Measurements from ENCODE around the gene KCNQ1. TPM values are rescaled to one million over a fixed set of nuclear protein-coding genes. Genes with fewer than 3 reads are reported as not detected.

Gene KCNQ1
- total RNA-seq, 1 experiment from 2014 or later = 9.2 TPM

- H3K4me1 Mint-ChIP-seq (ENCODE audit: low read depth, unreplicated experiment) = no peaks in the 10 kb centered on the region
- peaks cover 39% of the 10 kb centered on the region for H3K27me3 Mint-ChIP-seq (ENCODE audit: unreplicated experiment)
- intact Hi-C loops (cut with micrococcal nuclease; ENCODE audit: unreplicated experiment) = no loop called here
- DNase-seq = no peak
- no peaks in the 10 kb centered on the region for H3K9me3 Mint-ChIP-seq (ENCODE audit: low read depth, unreplicated experiment)
- no peak overlapping the region for H3K4me3 Mint-ChIP-seq (ENCODE audit: low read depth, unreplicated experiment)
- no peak overlapping the region for H3K27ac Mint-ChIP-seq (ENCODE audit: unreplicated experiment)
- H3K36me3 Mint-ChIP-seq (ENCODE audit: insufficient read depth, unreplicated experiment) = peaks cover 9% of the 10 kb centered on the region
- BruUV-seq (replicated peaks) = no TSS peak
- CTCF ChIA-PET = no interaction called here
- TF ChIP-seq CTCF (IDR thresholded peaks at IDR 0.05; ENCODE audit: unreplicated experiment) = no peak
These were observed 422.3 kb downstream of the KCNQ1 start for GRCh38 chr11:2867142-2867541.

DNA sequence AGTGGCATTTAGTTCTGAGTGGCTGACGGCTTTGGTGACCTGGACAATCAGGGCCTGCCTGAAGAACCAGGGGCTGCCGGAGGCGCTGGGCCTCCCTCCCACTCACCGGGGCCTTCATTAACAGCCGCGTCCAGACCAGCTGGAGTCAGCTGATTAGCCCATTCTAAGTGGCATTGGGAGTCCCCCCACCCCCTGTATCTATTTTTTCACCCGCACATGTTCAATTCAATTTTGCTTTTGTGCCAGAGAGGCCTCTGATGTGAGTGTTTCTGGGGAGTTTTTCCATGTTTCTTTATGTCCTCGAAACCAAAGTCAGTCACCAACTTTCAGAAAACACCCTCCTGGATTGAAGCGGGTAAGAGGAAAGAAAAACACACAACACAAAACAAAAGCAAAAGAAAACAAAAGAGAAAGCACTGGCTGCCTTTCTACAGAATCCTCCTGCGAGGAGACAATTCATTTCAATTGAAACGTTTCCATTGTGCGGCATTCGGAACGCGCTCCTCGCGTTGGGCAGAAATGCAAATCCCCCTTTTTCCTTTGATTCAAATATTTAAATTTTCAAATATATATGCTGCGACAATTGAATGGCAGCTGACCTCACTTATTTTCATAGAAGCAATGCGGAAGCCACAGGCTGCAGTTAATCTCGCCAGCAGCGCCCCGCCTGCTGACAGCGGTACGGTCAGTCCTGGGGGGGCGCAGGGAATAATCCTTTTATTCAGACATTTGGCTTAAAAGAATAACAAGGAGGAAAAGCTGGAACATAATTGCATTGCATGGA is 423.1 kb downstream of the KCNQ1 start:
- Mint-ChIP-seq H3K4me3 (ENCODE audit: low read depth, unreplicated experiment) (no peak overlapping the region), H3K27me3 (ENCODE audit: unreplicated experiment) (peaks cover 37% of the 10 kb centered on the region), H3K9me3 (ENCODE audit: low read depth, unreplicated experiment) (no peaks in the 10 kb centered on the region), H3K4me1 (ENCODE audit: low read depth, unreplicated experiment) (no peaks in the 10 kb centered on the region), H3K36me3 (ENCODE audit: insufficient read depth, unreplicated experiment) (peaks cover 9% of the 10 kb centered on the region), H3K27ac (ENCODE audit: unreplicated experiment) (no peak overlapping the region)
- no peak for DNase-seq
- intact Hi-C loops (cut with micrococcal nuclease; ENCODE audit: unreplicated experiment) = no loop called here
- no peak for TF ChIP-seq CTCF (IDR thresholded peaks at IDR 0.05; ENCODE audit: unreplicated experiment)
- CTCF ChIA-PET = no interaction called here
- BruUV-seq (replicated peaks) = no TSS peak

- H3K4me1 Mint-ChIP-seq (ENCODE audit: low read depth, unreplicated experiment) = no peaks in the 10 kb centered on the region
- H3K4me3 Mint-ChIP-seq (ENCODE audit: low read depth, unreplicated experiment) = no peak overlapping the region
- H3K9me3 Mint-ChIP-seq (ENCODE audit: low read depth, unreplicated experiment) = no peaks in the 10 kb centered on the region
- peaks cover 5% of the 10 kb centered on the region for H3K36me3 Mint-ChIP-seq (ENCODE audit: insufficient read depth, unreplicated experiment)
- H3K27ac Mint-ChIP-seq (ENCODE audit: unreplicated experiment) = no peak overlapping the region
- H3K27me3 Mint-ChIP-seq (ENCODE audit: unreplicated experiment) = peaks cover 30% of the 10 kb centered on the region
- intact Hi-C loops (cut with micrococcal nuclease; ENCODE audit: unreplicated experiment) = no loop called here
- DNase-seq = no peak
- TF ChIP-seq CTCF (IDR thresholded peaks at IDR 0.05; ENCODE audit: unreplicated experiment) = no peak
- CTCF ChIA-PET = no interaction called here
- BruUV-seq (replicated peaks) = no TSS peak
These were observed 423.8 kb downstream of the KCNQ1 start for GRCh38 chr11:2868506-2869133.

- Mint-ChIP-seq H3K36me3 (ENCODE audit: insufficient read depth, unreplicated experiment) (no peaks in the 10 kb centered on the region), H3K4me3 (ENCODE audit: low read depth, unreplicated experiment) (no peak overlapping the region), H3K9me3 (ENCODE audit: low read depth, unreplicated experiment) (no peaks in the 10 kb centered on the region), H3K27me3 (ENCODE audit: unreplicated experiment) (peaks cover 25% of the 10 kb centered on the region), H3K27ac (ENCODE audit: unreplicated experiment) (no peak overlapping the region), H3K4me1 (ENCODE audit: low read depth, unreplicated experiment) (no peaks in the 10 kb centered on the region)
- CTCF ChIA-PET = no interaction called here
- intact Hi-C loops (cut with micrococcal nuclease; ENCODE audit: unreplicated experiment) = no loop called here
- no peak for TF ChIP-seq CTCF (IDR thresholded peaks at IDR 0.05; ENCODE audit: unreplicated experiment)
- DNase-seq = no peak
- BruUV-seq (replicated peaks) = no TSS peak
These were observed 424.3 kb downstream of the KCNQ1 start for GRCh38 chr11:2869134-2869526.

All from Calu3 (cell line).